ENCODE results near the gene ENPEP.
"Not testable (repeated sequence)": the region's sequence is repeated elsewhere in the genome, so short reads cannot be mapped to it uniquely, and the experiment has no call there.

The ENPEP gene

GRCh38 chr4:110520886-110521285, 44.9 kb downstream of the ENPEP start:
- no peak for DNase-seq

GRCh38 chr4:110526589-110526988, 50.6 kb downstream of the ENPEP start:
- no peak for DNase-seq

GRCh38 chr4:110527156-110527555, 51.2 kb downstream of the ENPEP start:
- DNase-seq = no peak

- DNase-seq = no peak
These were observed 57.1 kb downstream of the ENPEP start for GRCh38 chr4:110532901-110533589.

- DNase-seq = no peak
These were observed 57.6 kb downstream of the ENPEP start for GRCh38 chr4:110533590-110533910.

- peak; percentile 99 for DNase-seq
These were observed 58.0 kb downstream of the ENPEP start for GRCh38 chr4:110533940-110534339.

GRCh38 chr4:110540581-110540980, 64.6 kb downstream of the ENPEP start:
- no peak for DNase-seq

- peak; percentile 59 for DNase-seq
These were observed 65.1 kb downstream of the ENPEP start for GRCh38 chr4:110540982-110541451.

- DNase-seq = peak; percentile 6
These were observed 67.6 kb downstream of the ENPEP start for GRCh38 chr4:110543577-110543976.

GRCh38 chr4:110544594-110544993, 68.6 kb downstream of the ENPEP start:
- no peak for DNase-seq

GRCh38 chr4:110550260-110550659, 74.3 kb downstream of the ENPEP start:
- DNase-seq = peak; percentile 58

- DNase-seq = no peak
These were observed 77.2 kb downstream of the ENPEP start for GRCh38 chr4:110553197-110553596.

- no peak for DNase-seq
These were observed 91.3 kb downstream of the ENPEP start for GRCh38 chr4:110567214-110567613.

- not testable (repeated sequence) for DNase-seq
These were observed 100.7 kb downstream of the ENPEP start for GRCh38 chr4:110576696-110577095.

- peak; percentile 73 for DNase-seq
These were observed 110.3 kb downstream of the ENPEP start for GRCh38 chr4:110586131-110586850.

- no peak for DNase-seq
These were observed 111.8 kb downstream of the ENPEP start for GRCh38 chr4:110587666-110588285.

GRCh38 chr4:110589297-110589696, 113.3 kb downstream of the ENPEP start:
- DNase-seq = no peak

- no peak for DNase-seq
These were observed 119.6 kb downstream of the ENPEP start for GRCh38 chr4:110595583-110595982.

- DNase-seq = no peak
These were observed 120.5 kb downstream of the ENPEP start for GRCh38 chr4:110596431-110596830.

GRCh38 chr4:110597582-110597981, 121.6 kb downstream of the ENPEP start:
- no peak for DNase-seq

- DNase-seq = no peak
These were observed 126.1 kb downstream of the ENPEP start for GRCh38 chr4:110602061-110602460.

- DNase-seq = no peak
These were observed 129.1 kb downstream of the ENPEP start for GRCh38 chr4:110605077-110605476.

- DNase-seq = peak; percentile 57
These were observed 133.2 kb downstream of the ENPEP start for GRCh38 chr4:110609044-110609750.

Data from fibroblast of skin of back (primary cell).